Measurements from ENCODE around the gene KIF16B.

The KIF16B gene

DNA sequence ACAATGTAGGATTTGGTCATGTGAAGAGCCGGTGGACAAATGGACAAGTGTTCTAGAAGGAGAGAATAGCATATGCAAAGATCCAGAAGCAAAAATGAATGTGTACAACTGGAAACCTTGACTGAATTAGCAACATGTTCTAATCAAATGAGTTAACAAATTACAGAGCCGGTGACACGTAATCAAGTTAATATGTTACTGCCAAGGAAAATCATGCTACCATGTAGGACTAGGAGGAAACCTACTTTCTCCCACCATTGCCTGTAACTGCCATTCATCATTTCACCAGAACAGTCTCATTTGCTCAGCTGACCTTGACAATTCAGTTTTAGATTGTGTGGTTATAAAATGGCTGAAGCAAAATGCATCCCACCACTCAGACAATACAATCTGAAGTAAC lies 179.4 kb downstream of the KIF16B start:
- no peak for DNase-seq

- no peak for DNase-seq
Measured at GRCh38 chr20:16393297-16393696, 180.0 kb downstream of the KIF16B start.

- DNase-seq = no peak
Measured at GRCh38 chr20:16392346-16392745, 180.9 kb downstream of the KIF16B start.

DNA sequence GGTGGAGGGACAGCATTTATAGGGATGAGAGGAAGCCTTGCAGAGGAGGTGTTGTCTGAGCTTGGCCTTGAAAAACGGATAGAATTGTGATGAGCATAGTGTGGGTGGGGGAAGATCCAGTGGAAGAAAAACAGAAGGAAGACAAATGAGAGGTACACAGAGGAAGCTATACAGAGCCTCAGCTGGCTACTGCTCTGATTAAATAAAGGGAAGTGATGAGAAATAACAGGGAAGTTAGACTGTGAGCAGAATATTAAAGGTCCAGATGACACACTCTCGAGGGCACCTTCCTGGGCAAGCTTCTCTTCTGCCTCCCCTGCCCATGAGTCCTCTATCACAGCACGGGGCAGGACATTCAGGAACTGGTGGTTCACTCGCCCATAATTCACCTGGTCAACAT lies 182.3 kb downstream of the KIF16B start:
- no peak for DNase-seq

DNA sequence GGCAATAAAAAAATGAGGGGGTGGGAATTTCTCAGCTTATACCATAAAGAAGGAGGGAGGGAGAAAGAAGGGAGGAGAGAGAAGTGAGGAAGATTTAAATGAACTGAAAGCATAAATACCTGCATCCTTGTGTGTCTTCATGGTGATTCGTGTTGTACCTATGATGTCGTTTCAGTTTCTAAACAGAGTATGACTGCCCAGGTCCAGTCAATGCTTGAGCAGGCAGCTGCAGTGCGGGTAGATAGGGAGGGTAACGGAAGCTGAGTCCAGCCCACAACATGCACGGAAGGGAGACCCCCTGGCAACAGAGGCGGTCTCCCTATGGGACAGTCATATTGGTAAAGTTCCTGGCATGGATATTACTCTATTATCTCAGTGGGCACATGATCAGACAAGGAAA lies 184.5 kb downstream of the KIF16B start:
- no peak for DNase-seq

DNA sequence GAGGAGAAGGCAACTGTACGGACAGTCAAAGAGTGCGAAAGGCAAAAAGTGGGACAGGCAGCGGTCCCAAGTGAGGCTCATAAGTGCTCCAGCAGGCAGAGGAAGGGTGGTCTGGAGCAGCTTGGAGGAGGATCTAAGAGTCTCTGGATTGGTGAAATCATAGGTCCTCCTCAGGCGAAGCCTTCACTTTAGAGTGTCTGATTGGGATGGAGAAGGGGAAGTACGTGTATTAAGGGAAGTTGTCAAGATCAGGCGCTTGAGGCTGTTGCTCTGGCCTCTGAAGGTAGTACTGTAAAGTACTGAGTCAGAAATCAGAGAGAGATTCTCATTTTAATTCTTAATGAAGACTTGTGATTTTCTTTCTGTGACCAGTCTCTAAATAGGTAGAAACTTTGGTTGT lies 185.6 kb downstream of the KIF16B start:
- DNase-seq = no peak

GRCh38 chr20:16385891-16386290 lies 187.4 kb downstream of the KIF16B start:
- DNase-seq = no peak

- no peak for DNase-seq
Measured at GRCh38 chr20:16385462-16385861, 187.8 kb downstream of the KIF16B start.

- DNase-seq = no peak
Measured at GRCh38 chr20:16381444-16381843, 191.8 kb downstream of the KIF16B start.

DNA sequence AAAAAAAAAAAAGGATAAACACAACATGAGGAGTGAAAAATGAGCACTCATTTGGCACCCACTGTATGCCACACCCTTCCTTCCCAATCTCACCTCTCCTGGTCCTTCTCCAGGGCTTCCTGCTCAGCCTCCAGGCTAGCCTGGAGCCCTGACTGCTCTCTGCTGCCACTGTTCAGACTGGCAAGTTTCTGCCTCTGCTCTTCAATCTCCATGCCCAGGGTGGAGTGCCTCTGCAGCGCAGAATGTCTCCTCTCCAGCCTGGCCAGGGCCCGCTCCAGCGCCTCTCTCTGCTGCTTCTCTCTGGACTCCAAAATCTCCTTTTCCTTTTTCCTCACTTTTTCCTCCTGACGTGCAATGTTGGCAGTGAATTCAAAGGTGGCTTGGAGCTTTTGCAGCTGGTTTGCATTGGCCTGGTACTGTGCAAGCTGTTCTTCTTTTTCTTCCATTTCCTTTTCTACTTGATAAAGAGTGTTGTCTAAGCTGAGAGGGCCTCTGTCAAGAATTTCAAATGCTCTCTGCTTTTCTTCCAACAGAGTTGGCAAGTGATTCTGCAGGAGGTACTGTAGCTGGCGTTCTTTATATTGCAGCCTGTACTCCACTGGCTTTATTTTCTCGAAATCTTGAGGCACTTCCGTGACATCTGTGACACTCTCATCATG lies 194.4 kb downstream of the KIF16B start:
- DNase-seq = no peak

DNA sequence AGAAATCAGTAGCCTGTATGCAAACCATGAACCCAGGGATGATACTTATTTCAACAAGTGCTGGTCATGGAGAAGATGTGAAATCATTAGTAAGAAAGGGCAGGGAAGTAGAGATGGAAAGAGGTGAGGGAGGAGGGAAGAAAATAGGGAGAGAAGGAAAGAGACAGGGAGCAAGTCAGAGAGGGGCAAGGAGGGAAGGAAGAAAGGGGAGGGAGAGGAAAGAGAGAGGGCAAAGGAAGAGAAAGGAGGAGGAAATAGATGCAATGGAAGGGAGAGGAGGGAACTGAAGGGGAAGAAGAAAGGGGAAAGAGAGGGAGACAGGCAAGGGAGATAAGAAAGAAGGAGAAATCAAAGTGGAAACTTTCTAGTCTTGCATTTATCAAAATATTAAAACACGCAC lies 195.1 kb downstream of the KIF16B start:
- no peak for DNase-seq

- DNase-seq = no peak
Measured at GRCh38 chr20:16369441-16369840, 203.8 kb downstream of the KIF16B start.

GRCh38 chr20:16368645-16369292 lies 204.5 kb downstream of the KIF16B start:
- no peak for DNase-seq

GRCh38 chr20:16367948-16368560 lies 205.2 kb downstream of the KIF16B start:
- DNase-seq = no peak

DNA sequence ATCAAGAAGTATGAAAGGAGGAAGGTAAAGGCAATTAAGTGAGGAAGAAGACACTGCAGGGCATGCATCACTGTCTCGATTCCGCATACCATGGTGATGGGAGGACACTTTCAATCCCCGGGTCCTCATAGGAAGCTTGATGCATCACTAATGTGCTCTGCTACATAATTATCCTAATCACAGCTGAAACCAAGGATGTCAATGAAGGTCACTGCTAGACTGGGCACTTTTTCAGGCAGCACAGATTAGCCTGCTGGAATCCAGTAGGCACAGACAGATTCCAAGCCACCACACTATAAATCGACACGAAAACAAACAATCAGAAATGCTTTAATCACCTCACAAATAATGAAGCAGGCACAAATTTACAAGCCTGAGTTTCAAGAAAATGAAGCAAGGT lies 206.7 kb downstream of the KIF16B start:
- no peak for DNase-seq

- no peak for DNase-seq
Measured at GRCh38 chr20:16364320-16364687, 208.9 kb downstream of the KIF16B start.

GRCh38 chr20:16363506-16364319 lies 209.5 kb downstream of the KIF16B start:
- DNase-seq = no peak

DNA sequence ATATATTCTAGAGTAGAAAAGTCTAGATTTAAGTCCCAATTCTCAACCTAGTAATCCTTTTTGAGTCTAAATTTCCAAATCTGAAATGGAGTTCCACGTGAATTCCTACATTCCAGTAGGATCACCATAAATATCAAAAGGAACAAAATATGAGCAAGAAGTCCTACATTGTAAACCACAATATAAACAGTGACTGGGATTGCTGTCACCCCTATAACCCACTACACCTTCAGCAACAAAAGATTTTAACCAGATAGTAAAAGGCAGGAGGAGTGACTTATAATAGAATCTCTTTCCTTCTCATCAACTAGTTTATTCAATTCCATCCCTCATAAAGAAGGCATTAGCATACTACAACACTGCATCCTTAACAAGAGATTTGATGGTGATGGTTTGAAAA lies 210.6 kb downstream of the KIF16B start:
- no peak for DNase-seq

DNA sequence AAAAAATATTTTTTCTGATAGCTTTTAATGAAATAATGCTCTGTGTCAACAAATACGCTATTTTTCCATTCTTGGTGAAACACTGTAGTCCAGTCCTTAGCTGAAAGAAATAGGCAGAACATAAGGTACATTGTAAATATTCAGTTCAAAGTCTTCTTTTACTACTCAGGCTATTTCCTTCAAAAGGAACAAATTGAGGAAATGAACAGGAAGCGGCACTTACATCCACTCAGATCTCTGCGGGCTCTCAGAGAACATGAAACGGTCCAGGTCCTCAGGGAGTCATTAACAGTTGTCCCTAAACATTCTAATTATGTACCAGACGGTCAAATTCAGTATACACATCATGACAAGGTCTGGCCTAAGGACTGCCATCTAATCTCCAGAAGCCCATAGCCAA lies 212.6 kb downstream of the KIF16B start:
- no peak for DNase-seq

DNA sequence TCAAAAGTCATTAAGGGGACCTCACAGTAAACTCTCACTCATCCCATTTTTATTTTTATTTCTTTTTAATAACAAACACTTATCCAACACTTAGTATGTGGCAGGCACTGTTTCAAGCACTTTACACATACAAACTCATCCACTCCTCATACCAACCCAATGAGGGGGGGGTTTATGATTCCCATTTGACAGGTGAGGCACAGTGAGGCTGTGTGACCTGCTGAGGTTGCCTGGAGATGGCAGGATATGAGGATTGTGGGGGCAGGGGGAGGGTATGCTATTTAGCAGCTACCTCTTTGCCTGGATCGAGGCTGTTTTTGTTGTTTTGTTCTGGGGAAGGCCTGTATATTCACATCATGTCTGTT lies 219.8 kb downstream of the KIF16B start:
- DNase-seq = no peak

DNA sequence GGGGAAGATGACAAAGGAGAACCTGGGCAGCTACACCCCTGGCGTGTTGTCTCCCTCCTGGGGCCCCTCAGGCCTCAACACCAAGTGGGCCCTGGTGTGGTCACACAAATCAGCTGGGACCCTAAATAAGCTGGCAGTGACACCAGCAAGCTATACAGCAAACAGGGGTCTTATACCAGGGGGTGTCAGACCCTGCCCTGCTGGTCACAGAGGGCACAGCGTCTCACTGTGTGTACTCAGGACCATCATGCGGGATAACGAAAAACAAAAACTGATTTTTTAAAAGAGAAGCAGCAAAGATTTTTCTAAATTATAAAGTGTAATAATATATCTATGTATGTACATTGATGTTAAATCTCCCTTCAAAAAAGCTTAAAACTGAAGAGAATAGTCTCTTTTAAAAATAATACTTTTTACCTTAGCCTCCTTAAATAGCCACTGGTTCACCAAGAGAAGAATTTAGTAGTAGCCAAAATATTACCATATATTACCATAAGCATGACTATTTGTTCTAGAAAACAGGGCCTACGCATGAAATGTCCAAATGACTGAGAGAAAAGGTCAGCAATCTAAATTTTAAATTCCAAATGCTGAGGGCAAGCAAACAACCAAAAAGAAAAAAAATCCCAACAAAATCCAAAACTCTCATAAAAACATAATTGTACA lies 220.4 kb downstream of the KIF16B start:
- no peak for DNase-seq

GRCh38 chr20:16352321-16352720 lies 220.9 kb downstream of the KIF16B start:
- DNase-seq = no peak

GRCh38 chr20:16351415-16351814 lies 221.8 kb downstream of the KIF16B start:
- no peak for DNase-seq
